UCSD-AML1 (cell line): ENCODE data around the gene LAGE3.

Source experiments
- DNase-seq: peaks from one replicate; lab custom pipeline; 2025; ENCODE audit not compliant: unreplicated experiment; lab: John Stamatoyannopoulos, UW

LAGE3 gene

GRCh38 chrX:154458954-154459778, 19.9 kb downstream of the LAGE3 start:
- DNase-seq, result no peak

GRCh38 chrX:154458116-154458953, 20.7 kb downstream of the LAGE3 start, which contains the start of gene PLXNA3:
TSS of gene PLXNA3 (plus strand) at chrX:154458281. CDS start at chrX:154460184, 1,903 bp downstream.
- no peak for DNase-seq

GRCh38 chrX:154457491-154458115, 21.5 kb downstream of the LAGE3 start:
- DNase-seq, result no peak

GRCh38 chrX:154452823-154453222, 26.3 kb downstream of the LAGE3 start:
- DNase-seq, result no peak

GRCh38 chrX:154450312-154450711, 28.8 kb downstream of the LAGE3 start:
- DNase-seq, result no peak

GRCh38 chrX:154449618-154450017, 29.5 kb downstream of the LAGE3 start:
- no peak for DNase-seq

GRCh38 chrX:154448484-154448883, 30.6 kb downstream of the LAGE3 start:
- DNase-seq, result no peak

GRCh38 chrX:154446430-154446829, 32.7 kb downstream of the LAGE3 start:
- no peak for DNase-seq

- DNase-seq, result no peak
Observed at GRCh38 chrX:154445776-154446175, 33.3 kb downstream of the LAGE3 start.

- no peak for DNase-seq
Observed at GRCh38 chrX:154444755-154445246, 34.3 kb downstream of the LAGE3 start.

- DNase-seq, result peak; percentile 70
Observed at GRCh38 chrX:154443992-154444754, 34.9 kb downstream of the LAGE3 start, which contains the start of gene FAM50A. TSS of gene FAM50A (plus strand) at chrX:154444141. CDS start at chrX:154444236, 95 bp downstream.

- DNase-seq, result no peak
Observed at GRCh38 chrX:154443479-154443910, 35.6 kb downstream of the LAGE3 start.

GRCh38 chrX:154441984-154442707, 36.9 kb downstream of the LAGE3 start:
- no peak for DNase-seq

GRCh38 chrX:154441564-154441963, 37.5 kb downstream of the LAGE3 start:
- no peak for DNase-seq

GRCh38 chrX:154440623-154441357, 38.3 kb downstream of the LAGE3 start:
- no peak for DNase-seq

GRCh38 chrX:154439841-154440240, 39.2 kb downstream of the LAGE3 start:
- DNase-seq, result no peak

GRCh38 chrX:154437971-154438893, 40.8 kb downstream of the LAGE3 start:
- DNase-seq, result no peak
